Mesodermal cell (in vitro differentiated cells): Measurements from ENCODE around the gene LEMD2. TPM values are rescaled to one million over a fixed set of nuclear protein-coding genes. Genes with fewer than 3 reads are reported as not detected.
"Not testable (repeated sequence)": the region's sequence is repeated elsewhere in the genome, so short reads cannot be mapped to it uniquely, and the experiment has no call there.

Experiments used
- H3K27ac ChIP-seq: 2 replicates; pipeline ENCODE4 v1.7.0; 2013; ENCODE audit warnings: mild to moderate bottlenecking, low read depth, low read length, moderate library complexity; ENCODE audit not compliant: severe bottlenecking
- H3K36me3 ChIP-seq: 2 replicates; pipeline ENCODE4 v1.7.1; 2013; ENCODE audit warnings: mild to moderate bottlenecking, low read length, moderate library complexity; ENCODE audit not compliant: control insufficient read depth, insufficient read depth
- H3K4me1 ChIP-seq: one replicate; pipeline ENCODE4 v1.7.1; 2013; ENCODE audit warnings: mild to moderate bottlenecking, low read length; ENCODE audit not compliant: insufficient read depth, control insufficient read depth, poor library complexity, severe bottlenecking
- H3K4me3 ChIP-seq: 2 replicates; pipeline ENCODE4 v1.7.0; 2013; ENCODE audit warnings: low read length, control low read depth, mild to moderate bottlenecking; ENCODE audit not compliant: insufficient read depth, poor library complexity, severe bottlenecking; ENCODE audit errors: extremely low read depth
- H3K9me3 ChIP-seq: 2 replicates; pipeline ENCODE4 v1.7.1; 2013; ENCODE audit warnings: mild to moderate bottlenecking, low read length, moderate library complexity; ENCODE audit not compliant: control insufficient read depth
- WGBS, 2 experiments: methylation state at CpG; one replicate each; pipeline ENCODE4 v1.1.5; 2013; ENCODE audit warnings: missing lambda C conversion rate in 2 of 2; ENCODE audit not compliant: insufficient coverage in 2 of 2; 5-methylcytosine and 5-hydroxymethylcytosine counted together
- polyA plus RNA-seq, 2 experiments: library from polyadenylated mRNA; stranded (reverse); fragments of 50-300 nt; gene quantifications; one replicate each; pipeline ENCODE4 v1.2.3, GENCODE V29; 2013

Gene LEMD2
- 66.6 TPM for polyA plus RNA-seq (2013, experiment 1 of 2)
- polyA plus RNA-seq (2013, experiment 2 of 2): 61.4 TPM

GRCh38 chr6:33788694-33789549, at the start of gene LEMD2:
Gene LEMD2 (minus strand): TSS chr6:33789130. CDS start chr6:33789116, 14 bp downstream.
- WGBS, 2 experiments: 4 to 6% methylated on average over 52 to 73 of the region's 86 CpGs

DNA sequence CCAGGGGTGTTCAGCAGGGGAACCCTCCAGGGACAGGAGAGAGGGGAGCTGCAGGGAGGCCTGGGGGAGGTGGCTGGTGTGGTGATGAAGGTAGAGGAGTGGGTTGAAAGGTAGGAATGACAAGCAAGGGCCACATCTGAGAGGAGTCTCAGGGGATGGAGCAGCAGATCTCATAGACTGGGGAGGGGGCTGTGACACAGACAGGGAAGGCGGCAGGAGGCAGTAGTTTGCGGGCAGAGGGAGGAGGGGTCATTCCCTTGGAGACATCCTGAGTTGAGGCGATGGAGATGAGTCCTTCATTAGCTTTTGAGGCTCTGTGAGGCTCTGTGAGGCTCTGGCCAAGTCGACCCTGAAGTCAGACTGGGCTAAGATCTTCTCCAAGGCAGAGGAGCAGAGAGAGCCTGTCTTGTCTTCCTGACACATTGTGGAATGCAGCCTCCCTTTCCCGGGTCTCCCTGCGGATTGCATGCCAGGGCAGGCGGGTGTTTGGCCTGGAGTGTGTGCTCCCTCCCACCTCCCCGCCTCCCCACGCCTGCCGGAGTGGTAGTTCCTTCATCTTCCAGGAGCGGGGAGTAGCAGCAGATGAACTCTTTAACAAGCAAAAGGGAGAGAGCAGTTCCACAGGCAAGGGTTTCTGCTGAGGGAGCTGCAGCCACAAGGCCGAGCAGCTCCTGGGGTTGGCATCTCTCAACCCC, 49.2 kb upstream of the LEMD2 start:
- Histone ChIP-seq H3K9me3 (peaks cover 4% of the 10 kb centered on the region), H3K27ac (peak overlapping the region; percentile 95), H3K4me1 (peaks cover 45% of the 10 kb centered on the region), H3K36me3 (no peaks in the 10 kb centered on the region), H3K4me3 (no peak overlapping the region)
- 19 to 26% methylated on average over 7 to 8 of the region's 12 CpGs for WGBS, 2 experiments

More at GRCh38 chr6:33788694-33789549, at the start of gene LEMD2:
- Histone ChIP-seq H3K27ac (peak within 1 kb of the TSS; percentile 85), H3K4me3 (peak within 1 kb of the TSS; percentile 75), H3K4me1 (peaks cover 46% of the 10 kb centered on the region), H3K36me3 (peaks cover 35% of the 10 kb centered on the region), H3K9me3 (no peaks in the 10 kb centered on the region)

- no peaks in the 10 kb centered on the region for H3K36me3 ChIP-seq
- H3K9me3 ChIP-seq: peaks cover 4% of the 10 kb centered on the region
- H3K27ac ChIP-seq: no peak overlapping the region
- WGBS, 2 experiments: 100% methylated on average over 2 to 3 of the region's 3 CpGs
- H3K4me3 ChIP-seq: no peak overlapping the region
- peaks cover 35% of the 10 kb centered on the region for H3K4me1 ChIP-seq
Measured at GRCh38 chr6:33836806-33837469, 48.0 kb upstream of the LEMD2 start.

GRCh38 chr6:33834401-33835392, 45.8 kb upstream of the LEMD2 start:
- WGBS, 2 experiments: 90 to 91% methylated on average over 15 to 20 of the region's 22 CpGs
- Histone ChIP-seq H3K4me1 (peaks cover 21% of the 10 kb centered on the region), H3K36me3 (no peaks in the 10 kb centered on the region), H3K9me3 (peaks cover 4% of the 10 kb centered on the region), H3K4me3 (no peak overlapping the region), H3K27ac (no peak overlapping the region)

DNA sequence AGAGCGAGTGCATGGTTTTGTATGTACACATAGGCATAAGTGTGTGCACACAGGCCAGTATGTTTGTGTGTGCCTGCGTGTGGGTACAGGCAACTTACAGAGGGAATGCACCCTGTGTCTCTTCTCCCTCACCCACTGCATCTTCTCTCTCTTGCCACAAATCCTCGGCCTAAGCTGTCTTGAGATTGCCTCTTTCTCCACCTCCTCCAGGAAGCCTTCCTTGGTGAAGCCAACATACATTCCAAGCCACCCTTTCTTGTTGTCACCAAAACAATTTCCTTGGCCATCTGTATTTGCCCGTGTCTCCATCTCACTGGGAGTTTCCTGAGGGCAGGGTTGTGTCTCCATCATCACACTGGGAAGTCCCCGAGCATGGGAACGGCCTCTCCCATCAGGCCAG, 44.7 kb upstream of the LEMD2 start:
- Histone ChIP-seq H3K9me3 (peaks cover 4% of the 10 kb centered on the region), H3K4me3 (no peak overlapping the region), H3K36me3 (no peaks in the 10 kb centered on the region), H3K27ac (no peak overlapping the region), H3K4me1 (peaks cover 14% of the 10 kb centered on the region)
- WGBS, 2 experiments: 88 to 92% methylated on average over 4 to 5 of the region's 6 CpGs

DNA sequence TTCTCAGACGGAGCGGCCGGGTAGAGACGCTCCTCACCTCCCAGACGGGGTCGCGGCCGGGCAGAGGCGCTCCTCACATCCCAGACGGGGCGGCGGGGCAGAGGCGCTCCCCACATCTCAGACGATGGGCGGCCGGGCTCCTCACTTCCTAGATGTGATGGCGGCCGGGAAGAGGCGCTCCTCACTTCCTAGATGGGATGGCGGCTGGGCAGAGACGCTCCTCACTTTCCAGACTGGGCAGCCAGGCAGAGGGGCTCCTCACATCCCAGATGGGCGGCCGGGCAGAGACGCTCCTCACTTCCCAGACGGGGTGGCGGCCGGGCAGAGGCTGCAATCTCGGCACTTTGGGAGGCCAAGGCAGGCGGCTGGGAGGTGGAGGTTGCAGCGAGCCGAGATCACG, 43.9 kb upstream of the LEMD2 start:
- not testable (repeated sequence) for H3K9me3 ChIP-seq, H3K36me3 ChIP-seq, H3K4me3 ChIP-seq, H3K4me1 ChIP-seq, H3K27ac ChIP-seq
- 100% methylated on average over 10 of the region's 32 CpGs; no CpG with 5 or more reads in 1 of the 2 experiments for WGBS, 2 experiments

GRCh38 chr6:33831725-33832124, 42.8 kb upstream of the LEMD2 start:
- H3K27ac ChIP-seq, H3K4me1 ChIP-seq, H3K4me3 ChIP-seq, H3K9me3 ChIP-seq, H3K36me3 ChIP-seq: not testable (repeated sequence)
- WGBS, 2 experiments: 100% methylated on average over 1 to 2 of the region's 5 CpGs

DNA sequence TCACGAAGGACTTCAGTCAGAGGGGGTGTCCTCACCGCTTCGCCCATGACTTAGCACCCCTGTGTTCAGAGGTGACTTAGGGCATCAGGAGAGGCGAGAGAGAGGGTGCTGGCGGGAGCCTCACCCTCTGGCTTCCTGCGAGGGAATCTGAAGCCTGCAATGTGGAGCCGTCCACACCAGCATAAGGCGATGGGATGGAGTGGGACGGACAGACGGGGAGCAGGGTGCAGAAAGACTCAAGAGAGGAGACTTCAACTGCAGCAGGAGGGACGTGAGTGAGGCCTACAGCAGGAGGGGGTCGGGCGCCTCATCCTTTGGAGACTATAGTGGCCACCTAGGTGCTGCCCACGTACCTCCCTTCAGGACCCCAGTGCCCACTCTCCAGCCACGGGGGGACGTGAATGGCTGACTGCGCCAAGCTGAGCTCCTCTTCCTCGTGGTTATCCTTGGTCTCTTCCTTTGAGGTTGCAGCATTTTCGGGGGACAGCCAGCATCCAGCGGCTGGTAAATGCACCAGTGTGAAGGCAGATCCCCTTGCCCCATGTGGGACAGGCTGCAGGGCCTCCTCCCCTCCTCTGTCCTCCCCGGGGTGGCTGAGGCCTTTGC, 41.8 kb upstream of the LEMD2 start:
- Histone ChIP-seq H3K9me3 (no peaks in the 10 kb centered on the region), H3K4me3 (no peak overlapping the region), H3K4me1 (peaks cover 4% of the 10 kb centered on the region), H3K27ac (no peak overlapping the region), H3K36me3 (no peaks in the 10 kb centered on the region)
- 89 to 92% methylated on average over 20 to 21 of the region's 21 CpGs for WGBS, 2 experiments

- no peaks in the 10 kb centered on the region for H3K36me3 ChIP-seq
- no peaks in the 10 kb centered on the region for H3K9me3 ChIP-seq
- H3K4me1 ChIP-seq: peaks cover 11% of the 10 kb centered on the region
- H3K27ac ChIP-seq: no peak overlapping the region
- 30 to 33% methylated on average over 15 of the region's 15 CpGs for WGBS, 2 experiments
- H3K4me3 ChIP-seq: no peak overlapping the region
Measured at GRCh38 chr6:33828764-33829731, 40.1 kb upstream of the LEMD2 start.
